ENCODE measurements around the gene TRAPPC6A. TPM values are rescaled to one million over a fixed set of nuclear protein-coding genes. Genes with fewer than 3 reads are reported as not detected.
A peak's percentile ranks its signal among the peaks of the same experiment; 100 is the strongest.

Gene TRAPPC6A, protein sequence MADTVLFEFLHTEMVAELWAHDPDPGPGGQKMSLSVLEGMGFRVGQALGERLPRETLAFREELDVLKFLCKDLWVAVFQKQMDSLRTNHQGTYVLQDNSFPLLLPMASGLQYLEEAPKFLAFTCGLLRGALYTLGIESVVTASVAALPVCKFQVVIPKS
- 10 to 100 TPM; 61.1 to 63.6 TPM for total RNA-seq

DNA sequence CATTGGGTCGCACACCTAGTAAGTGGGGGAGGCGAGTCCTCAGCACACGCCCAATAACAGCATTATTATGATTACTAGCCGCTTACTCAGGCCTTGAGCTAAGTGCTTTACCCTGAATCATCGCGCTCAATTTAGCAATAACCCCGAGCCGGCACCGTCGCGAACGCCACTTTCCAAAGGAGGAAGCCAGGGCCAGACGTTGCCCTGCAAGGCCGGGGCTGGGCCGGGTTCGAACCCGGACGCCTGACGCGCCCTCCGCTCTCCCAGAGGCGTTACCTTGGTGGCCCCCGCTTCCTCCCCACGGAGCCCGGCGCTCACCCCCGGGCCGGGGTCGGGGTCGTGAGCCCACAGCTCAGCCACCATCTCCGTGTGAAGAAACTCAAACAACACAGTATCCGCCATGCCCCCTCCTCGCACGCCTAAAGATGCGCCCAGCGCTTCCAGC lies at the start of gene TRAPPC6A:
Gene TRAPPC6A (minus strand): TSS at position 421 of the 445 bp plus-strand sequence. CDS start 19 bp downstream, at position 402.
- Mint-ChIP-seq H3K36me3 (peaks cover 7% of the 10 kb centered on the region), H3K9me3 (no peaks in the 10 kb centered on the region)
- POLR2A ChIA-PET = interaction anchor here (0.9 to 2.9 kb wide), 15 partner anchors 9 to 539 kb away, joined by 3 to 25 read pairs (median 6); partner anchors contain the start of genes CLASRP, CLPTM1, PPP1R37 and RELB

DNA sequence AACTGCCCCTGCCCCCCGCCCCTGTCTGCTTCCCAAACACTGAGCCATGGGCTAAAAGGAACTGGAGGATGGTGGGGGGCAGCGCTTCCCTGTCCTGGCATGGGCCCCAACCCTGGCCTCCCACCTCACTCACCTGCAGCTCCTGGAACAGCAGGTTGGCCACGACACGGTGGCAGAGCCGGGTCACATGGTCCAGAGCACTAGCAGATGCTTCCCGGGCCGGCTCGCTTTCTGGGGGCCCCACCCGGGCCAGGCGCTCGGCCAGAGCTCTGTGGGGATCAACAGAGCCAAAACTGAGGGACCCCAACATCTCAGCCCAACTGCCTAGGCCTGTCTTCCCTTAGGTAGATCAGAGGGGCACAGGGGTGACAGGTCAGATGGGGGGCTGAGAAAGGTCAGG lies 46.6 kb upstream of the TRAPPC6A start:
- no peak overlapping the region for H3K27ac Mint-ChIP-seq
- no peak overlapping the region for H3K4me3 Mint-ChIP-seq
- H3K36me3 Mint-ChIP-seq = no peaks in the 10 kb centered on the region
- POLR2A ChIA-PET = no interaction called here
- no peaks in the 10 kb centered on the region for H3K4me1 Mint-ChIP-seq
- H3K27me3 Mint-ChIP-seq = peaks cover 22% of the 10 kb centered on the region
- DNase-seq = no peak
- no peaks in the 10 kb centered on the region for H3K9me3 Mint-ChIP-seq
- no peak for ATAC-seq (ENCODE audit: low read depth)

More for the DNA sequence above, at the start of gene TRAPPC6A:
- H3K4me3 Mint-ChIP-seq = peak within 1 kb of the TSS; percentile 95
- peaks cover 37% of the 10 kb centered on the region for H3K4me1 Mint-ChIP-seq
- ATAC-seq (ENCODE audit: low read depth) = peak; percentile 3
- H3K27ac Mint-ChIP-seq = peak within 1 kb of the TSS; percentile 94
- no peaks in the 10 kb centered on the region for H3K27me3 Mint-ChIP-seq
- no peak for DNase-seq

DNA sequence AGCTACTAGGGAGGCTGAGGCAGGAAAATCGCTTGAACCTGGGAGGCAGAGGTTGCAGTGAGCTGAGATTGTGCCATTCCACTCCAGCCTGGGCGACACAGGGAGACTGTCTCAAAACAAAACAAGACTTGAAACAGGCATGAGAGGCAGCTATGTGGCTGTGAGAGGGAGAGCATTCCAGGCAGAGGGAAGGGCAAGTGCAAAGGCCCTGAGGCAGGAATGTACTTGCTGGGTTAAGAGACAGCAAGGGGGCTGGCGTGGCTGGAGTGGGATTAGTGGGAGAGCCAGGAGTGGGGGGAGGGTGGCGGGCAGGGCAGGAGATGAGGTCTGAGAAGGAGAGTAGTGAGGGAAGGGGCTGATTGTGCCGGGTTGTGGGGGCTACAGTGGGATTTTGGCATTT lies 45.8 kb upstream of the TRAPPC6A start:
- POLR2A ChIA-PET = no interaction called here
- peaks cover 24% of the 10 kb centered on the region for H3K27me3 Mint-ChIP-seq
- no peaks in the 10 kb centered on the region for H3K4me1 Mint-ChIP-seq
- H3K9me3 Mint-ChIP-seq = no peaks in the 10 kb centered on the region
- H3K36me3 Mint-ChIP-seq = no peaks in the 10 kb centered on the region
- H3K4me3 Mint-ChIP-seq = no peak overlapping the region
- DNase-seq (no peak), ATAC-seq (ENCODE audit: low read depth) (no peak)
- no peak overlapping the region for H3K27ac Mint-ChIP-seq

DNA sequence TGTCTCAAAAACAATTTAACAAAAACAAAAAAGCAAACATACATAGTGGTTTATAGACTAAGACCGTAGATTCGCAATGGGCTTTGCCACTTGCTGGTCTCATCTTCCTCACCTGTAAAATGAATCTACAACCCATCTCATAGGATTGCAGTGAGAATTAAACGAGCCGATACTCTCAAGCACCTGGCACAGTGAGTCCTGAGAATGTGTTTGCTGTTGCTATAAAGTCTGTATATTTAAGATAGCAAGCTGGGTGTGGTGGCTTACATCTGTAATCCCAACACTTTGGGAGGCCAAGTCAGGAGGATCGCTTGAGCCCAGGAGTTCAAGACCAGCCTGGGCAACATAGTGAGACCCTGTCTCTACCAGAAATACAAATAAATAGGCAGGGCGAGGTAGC lies 44.7 kb upstream of the TRAPPC6A start:
- H3K36me3 Mint-ChIP-seq = no peaks in the 10 kb centered on the region
- H3K4me3 Mint-ChIP-seq = no peak overlapping the region
- POLR2A ChIA-PET = no interaction called here
- no peaks in the 10 kb centered on the region for H3K4me1 Mint-ChIP-seq
- no peaks in the 10 kb centered on the region for H3K9me3 Mint-ChIP-seq
- no peak for ATAC-seq (ENCODE audit: low read depth)
- H3K27me3 Mint-ChIP-seq = peaks cover 29% of the 10 kb centered on the region
- no peak for DNase-seq
- no peak overlapping the region for H3K27ac Mint-ChIP-seq

DNA sequence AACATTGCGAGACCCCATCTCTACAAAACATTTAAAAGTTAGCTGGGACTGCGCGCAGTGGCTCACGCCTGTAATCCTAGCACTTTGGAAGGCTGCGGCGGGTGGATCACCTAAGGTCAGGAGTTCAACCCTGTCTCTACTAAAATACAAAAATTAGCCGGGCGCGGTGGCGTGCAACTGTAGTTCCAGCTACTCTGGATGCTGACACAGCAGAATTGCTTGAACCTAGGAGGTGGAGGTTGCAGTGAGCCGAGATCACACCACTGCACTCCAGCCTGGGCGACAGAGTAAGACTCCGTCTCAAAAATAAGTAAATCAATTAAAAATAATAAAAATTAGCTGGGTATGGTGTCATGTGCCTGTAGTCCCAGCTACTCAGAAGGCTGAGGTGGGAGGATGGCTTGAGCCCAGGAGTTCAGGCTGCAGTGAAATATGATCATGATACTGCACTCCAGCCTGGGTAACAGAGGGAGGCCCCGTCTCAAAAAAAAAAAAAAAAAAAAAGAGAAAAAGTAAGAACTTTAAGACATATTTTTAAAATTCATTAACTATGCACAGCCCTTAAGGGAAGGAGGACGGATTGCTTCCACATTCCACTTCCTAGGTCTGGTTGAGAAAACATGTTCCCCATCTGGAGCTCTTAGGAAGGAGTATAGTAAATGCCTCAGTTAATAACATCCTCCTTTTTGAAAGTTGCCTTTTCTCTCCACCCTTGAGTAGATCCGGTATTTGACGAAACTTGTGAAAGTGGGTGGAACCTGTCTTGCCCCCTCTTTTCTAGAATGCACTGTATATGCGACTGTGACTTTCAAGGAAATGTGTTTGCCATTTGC lies 41.1 kb upstream of the TRAPPC6A start:
- no peak overlapping the region for H3K4me3 Mint-ChIP-seq
- H3K27ac Mint-ChIP-seq = no peak overlapping the region
- no peaks in the 10 kb centered on the region for H3K9me3 Mint-ChIP-seq
- H3K4me1 Mint-ChIP-seq = peaks cover 3% of the 10 kb centered on the region
- H3K27me3 Mint-ChIP-seq = peaks cover 54% of the 10 kb centered on the region
- DNase-seq (no peak), ATAC-seq (ENCODE audit: low read depth) (no peak)
- no peaks in the 10 kb centered on the region for H3K36me3 Mint-ChIP-seq
- POLR2A ChIA-PET = interaction anchor here (0.7 kb wide), 2 partner anchors 19 to 72 kb away, joined by 3 read pairs; no protein-coding TSS in a partner anchor

DNA sequence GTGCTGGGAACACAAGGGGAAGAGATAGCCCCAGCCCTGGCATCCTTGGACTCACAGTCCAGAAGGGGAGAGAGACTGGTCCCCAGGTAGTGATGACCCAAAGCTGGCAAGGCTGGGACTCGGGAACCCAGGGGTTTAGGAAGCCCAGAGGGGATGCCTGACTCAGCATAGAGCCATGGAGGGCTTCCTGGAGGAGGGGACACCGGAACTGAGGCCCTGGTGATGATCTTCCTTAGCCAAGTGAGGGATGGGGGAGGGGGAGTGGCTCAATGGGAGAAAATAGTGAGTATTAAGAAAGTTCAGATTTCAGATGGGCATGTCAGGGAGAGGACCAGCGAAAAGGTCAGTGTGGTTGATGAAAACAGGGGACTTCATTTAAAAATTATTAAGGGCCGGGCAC lies 40.4 kb upstream of the TRAPPC6A start:
- Mint-ChIP-seq H3K27ac (no peak overlapping the region), H3K27me3 (peaks cover 54% of the 10 kb centered on the region), H3K4me3 (no peak overlapping the region), H3K4me1 (peaks cover 3% of the 10 kb centered on the region), H3K9me3 (no peaks in the 10 kb centered on the region), H3K36me3 (no peaks in the 10 kb centered on the region)
- POLR2A ChIA-PET = no interaction called here
- DNase-seq (no peak), ATAC-seq (ENCODE audit: low read depth) (no peak)

DNA sequence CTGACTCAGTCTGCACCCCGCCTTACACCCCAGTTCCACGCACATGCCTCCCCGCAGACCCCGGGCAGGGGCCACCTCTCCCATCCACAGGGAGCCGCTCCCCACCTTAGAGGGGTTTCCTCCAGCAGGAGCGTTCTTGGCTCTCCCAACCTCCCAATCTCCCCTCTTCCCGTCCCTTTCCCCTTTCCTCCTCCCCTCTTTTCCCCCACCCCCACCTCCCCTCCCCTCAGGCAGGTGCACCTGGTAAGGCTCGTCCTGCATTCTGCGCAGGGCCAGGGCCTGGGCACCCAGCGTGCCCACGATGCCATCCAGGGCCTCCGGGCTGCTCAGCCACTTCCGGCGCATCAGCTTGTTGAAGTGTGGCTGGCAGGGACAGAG lies 39.9 kb upstream of the TRAPPC6A start:
- Mint-ChIP-seq H3K36me3 (no peaks in the 10 kb centered on the region), H3K9me3 (no peaks in the 10 kb centered on the region), H3K27ac (no peak overlapping the region), H3K27me3 (peaks cover 58% of the 10 kb centered on the region), H3K4me3 (no peak overlapping the region), H3K4me1 (peaks cover 3% of the 10 kb centered on the region)
- DNase-seq (no peak), ATAC-seq (ENCODE audit: low read depth) (no peak)
- POLR2A ChIA-PET = no interaction called here

DNA sequence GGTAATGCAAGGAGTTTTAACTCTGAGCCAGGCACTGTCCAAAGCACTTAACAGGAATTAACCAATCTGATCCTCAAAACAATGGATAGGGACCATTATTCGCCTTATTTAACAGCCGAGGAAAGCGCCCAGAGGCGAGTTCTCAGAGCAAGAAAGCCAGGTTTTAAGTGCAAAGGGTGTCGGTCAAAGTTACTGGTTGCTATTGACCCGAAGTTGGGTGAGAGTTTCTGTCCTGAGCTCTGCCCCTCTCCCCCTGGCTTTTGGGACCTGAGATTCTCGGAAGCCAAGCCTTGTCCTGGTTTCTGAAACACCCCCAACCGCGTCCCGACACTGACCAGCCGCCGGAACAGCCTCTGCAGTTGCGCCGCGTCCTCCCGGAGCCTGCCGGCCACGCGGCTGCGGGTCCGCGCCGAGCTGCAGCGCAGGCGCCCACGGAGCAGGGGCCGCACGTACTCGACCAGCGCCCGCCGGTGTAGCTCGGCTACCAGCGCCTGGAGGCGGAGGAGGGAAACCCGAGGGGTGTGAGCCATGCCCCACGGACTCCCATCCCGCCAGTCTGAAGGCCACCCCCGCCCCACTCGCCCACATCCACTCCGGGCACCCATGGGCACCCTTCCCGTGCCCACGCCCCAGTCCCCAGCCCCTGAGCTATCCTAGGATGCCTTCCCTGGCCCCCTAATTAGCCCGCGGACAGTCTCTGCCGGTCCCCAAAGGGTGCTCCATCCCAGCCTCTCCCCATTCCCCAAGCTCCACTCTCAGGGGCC lies 39.3 kb upstream of the TRAPPC6A start:
- no peaks in the 10 kb centered on the region for H3K9me3 Mint-ChIP-seq
- POLR2A ChIA-PET = no interaction called here
- H3K27ac Mint-ChIP-seq = no peak overlapping the region
- peaks cover 55% of the 10 kb centered on the region for H3K27me3 Mint-ChIP-seq
- H3K36me3 Mint-ChIP-seq = no peaks in the 10 kb centered on the region
- DNase-seq (no peak), ATAC-seq (ENCODE audit: low read depth) (no peak)
- peaks cover 3% of the 10 kb centered on the region for H3K4me1 Mint-ChIP-seq
- no peak overlapping the region for H3K4me3 Mint-ChIP-seq

DNA sequence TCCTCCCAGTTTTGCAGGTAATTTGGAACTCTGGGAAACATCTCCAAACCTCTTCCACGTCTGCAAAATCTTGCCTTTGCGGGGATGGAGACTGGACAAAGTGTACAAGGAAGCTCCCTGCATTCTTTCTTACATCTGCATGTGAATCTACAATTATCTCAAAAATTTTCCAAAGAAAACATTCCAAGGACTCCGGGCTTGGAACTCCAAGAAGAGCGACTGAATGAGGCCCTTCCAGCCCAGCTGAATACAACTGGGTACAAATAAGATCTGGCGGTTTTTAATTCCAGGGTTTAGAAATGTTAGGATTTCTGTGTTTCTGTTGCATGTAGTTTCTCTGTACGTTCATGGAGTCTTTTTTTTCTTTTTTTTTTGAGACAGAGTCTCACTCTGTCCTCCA lies 38.6 kb upstream of the TRAPPC6A start:
- Mint-ChIP-seq H3K4me1 (peaks cover 4% of the 10 kb centered on the region), H3K9me3 (no peaks in the 10 kb centered on the region), H3K36me3 (no peaks in the 10 kb centered on the region), H3K27ac (no peak overlapping the region), H3K27me3 (peaks cover 50% of the 10 kb centered on the region), H3K4me3 (no peak overlapping the region)
- ATAC-seq (ENCODE audit: low read depth) (no peak), DNase-seq (no peak)
- POLR2A ChIA-PET = no interaction called here

DNA sequence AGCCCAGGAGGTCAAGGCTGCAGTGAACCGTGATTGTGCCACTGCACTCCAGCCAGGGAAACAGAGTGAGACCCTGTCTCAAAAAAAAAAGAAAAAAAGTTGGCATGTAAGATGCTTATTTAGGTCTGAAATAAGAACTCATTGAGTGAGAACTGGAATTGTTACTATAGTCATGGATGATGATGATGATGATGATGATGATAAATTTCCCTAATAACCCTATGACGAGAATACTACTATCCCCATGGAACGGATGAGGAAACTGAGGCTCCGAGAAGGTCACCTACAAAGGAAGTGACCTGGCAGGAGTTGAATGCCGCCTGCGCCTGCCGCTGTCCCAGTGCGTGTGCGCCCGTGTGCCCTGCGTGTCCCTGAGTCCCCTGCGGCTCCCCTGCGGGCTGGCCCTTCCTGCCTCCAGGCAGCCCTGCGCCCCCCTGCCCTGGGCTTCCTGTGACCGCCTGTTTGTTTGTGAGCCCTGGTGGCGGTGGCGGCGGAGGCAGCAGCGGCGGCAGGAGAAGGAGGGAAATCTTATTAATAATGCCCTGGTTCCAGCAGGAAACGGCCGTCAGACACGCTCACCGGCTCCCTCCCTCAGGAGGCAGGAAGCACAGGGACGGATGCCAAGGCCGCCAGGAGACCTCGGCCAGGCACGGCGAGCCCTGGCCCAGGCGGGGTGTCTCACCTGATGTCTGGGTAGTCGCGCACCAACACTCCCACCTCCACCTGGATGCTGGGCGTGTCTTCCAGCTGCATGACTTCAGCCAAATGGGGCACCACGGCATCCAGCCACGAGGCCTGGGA lies 37.6 kb upstream of the TRAPPC6A start:
- ATAC-seq (ENCODE audit: low read depth) (no peak), DNase-seq (no peak)
- POLR2A ChIA-PET = no interaction called here
- Mint-ChIP-seq H3K9me3 (no peaks in the 10 kb centered on the region), H3K27me3 (peaks cover 55% of the 10 kb centered on the region), H3K27ac (no peak overlapping the region), H3K4me3 (no peak overlapping the region), H3K36me3 (no peaks in the 10 kb centered on the region), H3K4me1 (peaks cover 11% of the 10 kb centered on the region)

DNA sequence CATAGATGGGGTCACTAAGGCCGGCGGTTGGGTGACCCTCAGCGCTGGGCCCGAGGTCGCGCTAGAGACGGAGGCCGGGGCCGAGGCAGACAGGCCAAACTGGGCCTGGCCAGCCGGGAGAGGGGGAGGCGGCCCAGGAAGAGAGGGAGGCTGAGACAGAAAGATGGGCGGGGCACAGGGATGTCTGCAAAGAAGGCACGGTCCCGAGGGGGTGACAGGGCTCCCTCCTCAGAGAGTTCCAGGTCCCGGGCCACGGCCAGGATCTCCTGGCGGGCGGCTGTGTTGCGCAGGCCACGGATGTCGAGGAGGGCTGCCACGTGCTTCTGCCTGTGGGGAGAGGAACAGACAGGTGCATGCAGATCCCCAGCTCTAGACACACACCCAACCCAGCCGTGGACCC lies 35.0 kb upstream of the TRAPPC6A start:
- POLR2A ChIA-PET = no interaction called here
- peaks cover 41% of the 10 kb centered on the region for H3K27me3 Mint-ChIP-seq

DNA sequence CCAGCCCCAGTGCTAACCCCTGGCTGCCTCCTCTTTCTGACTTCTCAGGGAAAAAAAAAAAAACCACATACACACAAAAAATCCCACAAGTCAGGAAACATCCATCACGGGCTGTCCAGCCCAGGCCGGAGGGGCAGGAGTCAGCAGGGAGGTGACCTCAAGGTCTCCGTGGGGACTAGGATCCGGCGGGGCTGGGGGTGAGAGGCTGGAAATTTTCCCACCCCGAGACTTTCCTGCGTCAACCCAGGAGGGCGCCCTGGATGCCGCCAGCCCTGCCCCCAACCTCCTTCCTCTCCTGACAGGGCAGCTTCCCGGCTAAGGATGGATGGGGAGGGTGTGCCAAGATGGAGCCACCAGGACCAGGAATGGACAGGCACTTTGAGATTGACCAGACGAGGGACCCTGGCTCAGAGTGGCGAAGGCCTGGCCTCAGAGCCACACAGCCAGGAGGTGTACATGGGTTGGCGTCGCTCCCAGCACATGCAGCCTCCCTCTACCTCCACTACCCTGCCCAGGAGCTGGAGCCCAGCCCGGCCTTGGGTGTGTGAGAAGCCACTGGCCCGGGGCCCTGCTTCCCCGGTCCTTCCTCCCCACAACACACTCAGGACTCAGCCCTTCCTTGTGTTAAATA lies 33.8 kb upstream of the TRAPPC6A start:
- H3K9me3 Mint-ChIP-seq = no peaks in the 10 kb centered on the region
- no peak overlapping the region for H3K27ac Mint-ChIP-seq
- peaks cover 14% of the 10 kb centered on the region for H3K4me1 Mint-ChIP-seq
- POLR2A ChIA-PET = interaction anchor here (0.7 kb wide), 1 partner anchor 1553 kb away, joined by 3 read pairs; no protein-coding TSS in a partner anchor
- ATAC-seq (ENCODE audit: low read depth) = no peak
- H3K36me3 Mint-ChIP-seq = no peaks in the 10 kb centered on the region
- H3K27me3 Mint-ChIP-seq = peaks cover 34% of the 10 kb centered on the region
- H3K4me3 Mint-ChIP-seq = no peak overlapping the region
- DNase-seq = no peak

More for the DNA sequence above, 35.0 kb upstream of the TRAPPC6A start:
- ATAC-seq (ENCODE audit: low read depth) (no peak), DNase-seq (no peak)
- peaks cover 14% of the 10 kb centered on the region for H3K4me1 Mint-ChIP-seq
- no peaks in the 10 kb centered on the region for H3K36me3 Mint-ChIP-seq
- no peak overlapping the region for H3K4me3 Mint-ChIP-seq
- H3K27ac Mint-ChIP-seq = no peak overlapping the region
- H3K9me3 Mint-ChIP-seq = no peaks in the 10 kb centered on the region

Data from activated naive CD8-positive, alpha-beta T cell treated with anti-CD3 and anti-CD28 coated beads, Interleukin-2, amount 10 ng/mL, durations not matched to agents 7 days and 5 days (primary cell).